ENCODE data around the gene ANP32A.
A peak's percentile ranks its signal among the peaks of the same experiment; 100 is the strongest.

Gene ANP32A

GRCh38 chr15:68739390-68740080 is 81.2 kb downstream of the ANP32A start:
- no peak for DNase-seq

GRCh38 chr15:68735610-68736009 is 85.1 kb downstream of the ANP32A start:
- no peak for DNase-seq

- no peak for DNase-seq
Measured at GRCh38 chr15:68734881-68735280, 85.8 kb downstream of the ANP32A start.

DNA sequence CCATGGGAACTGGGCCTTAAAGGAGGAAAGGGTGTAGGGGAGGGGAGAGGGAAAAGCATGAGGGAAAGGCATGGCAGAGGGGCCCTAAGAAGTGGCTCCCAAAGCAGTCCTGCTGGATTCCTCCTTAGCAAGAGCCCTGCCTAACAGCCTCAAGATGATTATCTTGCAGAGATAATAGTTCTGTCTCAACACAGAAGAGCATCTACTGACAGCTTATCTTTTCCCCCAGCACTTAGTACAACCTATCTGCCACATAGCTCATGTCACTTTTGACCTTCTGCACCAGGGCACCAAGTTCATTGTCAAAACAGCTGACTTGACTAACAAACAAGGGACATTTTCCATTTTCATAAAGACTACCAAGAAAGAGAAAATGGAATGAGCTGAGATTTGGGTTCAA is 86.3 kb downstream of the ANP32A start:
- DNase-seq, result no peak

- no peak for DNase-seq
Measured at GRCh38 chr15:68733666-68734065, 87.0 kb downstream of the ANP32A start.

GRCh38 chr15:68732451-68732850 is 88.2 kb downstream of the ANP32A start:
- DNase-seq, result no peak

GRCh38 chr15:68730976-68731897 is 89.5 kb downstream of the ANP32A start:
- DNase-seq, result no peak

- no peak for DNase-seq
Measured at GRCh38 chr15:68730471-68730919, 90.2 kb downstream of the ANP32A start.

GRCh38 chr15:68729789-68730411 is 90.8 kb downstream of the ANP32A start:
- peak; percentile 91 to 95 for DNase-seq
